Measurements from ENCODE around the gene PRPF6. TPM values are rescaled to one million over a fixed set of nuclear protein-coding genes. Genes with fewer than 3 reads are reported as not detected.

PRPF6 gene
- total and polyA plus RNA-seq, 2 of the 13 experiments (the other 11 are each of a cell fraction or from before 2014, with no cell fraction given) = 63.7 to 101 TPM

GRCh38 chr20:63973636-63974401 is 7.1 kb upstream of the PRPF6 start (continued):
- TF ChIP-seq ZNF343 (CRISPR knock-in tag; IDR thresholded peaks at IDR 0.05) (no peak), THAP11 (CRISPR knock-in tag; IDR thresholded peaks at IDR 0.05) (peak; percentile 87), ZNF800 (CRISPR knock-in tag; IDR thresholded peaks at IDR 0.05) (peak; percentile 97), STAT6 (CRISPR knock-in tag; IDR thresholded peaks at IDR 0.05; ENCODE audit: borderline replicate concordance) (no peak; the same call in 1 of the 2 replicates), ZNF720 (CRISPR knock-in tag; IDR thresholded peaks at IDR 0.05) (no peak), CCAR2 (optimal IDR thresholded peaks at IDR 0.05; ENCODE audit: low read depth, low read length) (no peak), BCL3 (CRISPR knock-in tag; IDR thresholded peaks at IDR 0.05) (peak; percentile 65), HMGXB4 (CRISPR knock-in tag; IDR thresholded peaks at IDR 0.05; ENCODE audit: borderline replicate concordance in 1 of 2, low read depth in 1 of 2) (peak; percentile 95 to 97), ZFP91 (CRISPR knock-in tag; IDR thresholded peaks at IDR 0.05; ENCODE audit: borderline replicate concordance) (peak; percentile 95), POLR2A (IDR thresholded peaks at IDR 0.05; ENCODE audit: insufficient read depth in 1 of 2, low read depth in 2 of 2, low read length in 2 of 2) (no peak; a peak in 2 of 4 replicates), FOXM1 (CRISPR knock-in tag; IDR thresholded peaks at IDR 0.05) (no peak), ZBTB33 (CRISPR knock-in tag; IDR thresholded peaks at IDR 0.05) (peak; percentile 99), PREB (CRISPR knock-in tag; IDR thresholded peaks at IDR 0.05) (peak; percentile 83; the same call in 1 of the 2 replicates), REPIN1 (CRISPR knock-in tag; IDR thresholded peaks at IDR 0.05; ENCODE audit: borderline replicate concordance, low read depth) (peak; percentile 97; the same call in 1 of the 2 replicates)

Data from HepG2 (cell line).